ENCODE results near the gene FAP. TPM values are rescaled to one million over a fixed set of nuclear protein-coding genes. Genes with fewer than 3 reads are reported as not detected.

Gene FAP
- total and polyA plus RNA-seq, 2 donors (not counting 1 experiment from before 2014, with no cell fraction given) = not detected

- Histone ChIP-seq H2AFZ (ENCODE audit: insufficient read depth, low read depth, low read length, poor library complexity, severe bottlenecking) (no peak overlapping the region), H3K4me1 (ENCODE audit: control insufficient read depth in 2 of 2, insufficient read depth in 2 of 2, low read length in 2 of 2) (peaks cover 4 to 8% of the 10 kb centered on the region in 2 donors), H3K36me3 (replicated peaks in 1 of 2; ENCODE audit: control extremely low read depth in 1 of 2, control insufficient read depth in 1 of 2, extremely low read depth in 1 of 2, insufficient read depth in 2 of 2, low read length in 1 of 2) (no peaks in the 10 kb centered on the region), H3K27ac (ENCODE audit: low read length in 2 of 2) (no peak overlapping the region), H3K9me3 (ENCODE audit: control extremely low read depth in 1 of 3, control insufficient read depth in 2 of 3, insufficient read depth in 1 of 3, low read length in 2 of 3) (peaks cover 0 to 2% (median 1%) of the 10 kb centered on the region in 3 donors), H3K27me3 (replicated peaks in 1 of 4; ENCODE audit: control extremely low read depth in 1 of 4, control insufficient read depth in 3 of 4, insufficient read depth in 4 of 4, low read length in 3 of 4) (no peaks in the 10 kb centered on the region), H3K79me2 (ENCODE audit: control insufficient read depth, insufficient read depth, low read length) (no peaks in the 10 kb centered on the region), H3K4me2 (replicated peaks; ENCODE audit: low read depth, low read length, poor library complexity, severe bottlenecking) (no peak overlapping the region), H4K20me1 (ENCODE audit: control insufficient read depth, insufficient read depth, low read length, poor library complexity, severe bottlenecking) (no peaks in the 10 kb centered on the region), H3K9ac (ENCODE audit: low read length) (no peak overlapping the region), H3K4me3 (ENCODE audit: control extremely low read depth in 1 of 5, extremely low read depth in 1 of 5, insufficient read depth in 1 of 5, low read depth in 2 of 5, low read length in 4 of 5) (no peak overlapping the region)
- CTCF ChIA-PET = interaction anchor here (1.8 kb wide), 1 partner anchor 35 kb away, joined by 7 read pairs; no protein-coding TSS in a partner anchor
- POLR2A ChIA-PET = no interaction called here
- Mint-ChIP-seq H3K27me3 (no peaks in the 10 kb centered on the region), H3K4me3 (no peak overlapping the region), H3K4me1 (peaks cover 7% of the 10 kb centered on the region), H3K9me3 (ENCODE audit: insufficient read depth) (no peaks in the 10 kb centered on the region), H3K27ac (no peak overlapping the region)
- DNase-seq (no peak), ATAC-seq (ENCODE audit: low read depth) (no peak)
- TF ChIP-seq CTCF (IDR thresholded peaks at IDR 0.05) (no peak), EZH2 (IDR thresholded peaks at IDR 0.05; ENCODE audit: borderline replicate concordance, insufficient read depth, low read depth, low read length, poor library complexity, severe bottlenecking) (no peak)
- intact Hi-C loops (cut with micrococcal nuclease) = no loop called here
- WGBS (ENCODE audit: insufficient coverage) = 80% methylated on average over 1 of the region's 2 CpGs
Observed at GRCh38 chr2:162256591-162256991, 13.3 kb upstream of the FAP start.

GRCh38 chr2:162254236-162254871 is 11.1 kb upstream of the FAP start:
- no CpG with 5 or more reads among the region's 2 CpGs for WGBS (ENCODE audit: insufficient coverage)

More at GRCh38 chr2:162254236-162254871, 11.1 kb upstream of the FAP start:
- Mint-ChIP-seq H3K4me3 (no peak overlapping the region), H3K27ac (no peak overlapping the region), H3K27me3 (no peaks in the 10 kb centered on the region), H3K4me1 (no peaks in the 10 kb centered on the region), H3K9me3 (ENCODE audit: insufficient read depth) (no peaks in the 10 kb centered on the region)
- Histone ChIP-seq H2AFZ (ENCODE audit: insufficient read depth, low read depth, low read length, poor library complexity, severe bottlenecking) (no peak overlapping the region), H3K27ac (ENCODE audit: low read length in 2 of 2) (no peak overlapping the region), H3K4me3 (ENCODE audit: control extremely low read depth in 1 of 5, extremely low read depth in 1 of 5, insufficient read depth in 1 of 5, low read depth in 2 of 5, low read length in 4 of 5) (no peak overlapping the region), H3K9ac (ENCODE audit: low read length) (no peak overlapping the region), H3K27me3 (replicated peaks in 1 of 4; ENCODE audit: control extremely low read depth in 1 of 4, control insufficient read depth in 3 of 4, insufficient read depth in 4 of 4, low read length in 3 of 4) (no peaks in the 10 kb centered on the region), H3K36me3 (replicated peaks in 1 of 2; ENCODE audit: control extremely low read depth in 1 of 2, control insufficient read depth in 1 of 2, extremely low read depth in 1 of 2, insufficient read depth in 2 of 2, low read length in 1 of 2) (no peaks in the 10 kb centered on the region), H4K20me1 (ENCODE audit: control insufficient read depth, insufficient read depth, low read length, poor library complexity, severe bottlenecking) (no peaks in the 10 kb centered on the region), H3K4me2 (replicated peaks; ENCODE audit: low read depth, low read length, poor library complexity, severe bottlenecking) (no peak overlapping the region), H3K4me1 (ENCODE audit: control insufficient read depth in 2 of 2, insufficient read depth in 2 of 2, low read length in 2 of 2) (no peaks in the 10 kb centered on the region), H3K79me2 (ENCODE audit: control insufficient read depth, insufficient read depth, low read length) (no peaks in the 10 kb centered on the region), H3K9me3 (ENCODE audit: control extremely low read depth in 1 of 3, control insufficient read depth in 2 of 3, insufficient read depth in 1 of 3, low read length in 2 of 3) (peaks cover 0 to 5% (median 1%) of the 10 kb centered on the region in 3 donors)
- no peak for ATAC-seq (ENCODE audit: low read depth)
- CTCF ChIA-PET = no interaction called here
- TF ChIP-seq CTCF (IDR thresholded peaks at IDR 0.05) = no peak
- TF ChIP-seq EZH2 (IDR thresholded peaks at IDR 0.05; ENCODE audit: borderline replicate concordance, insufficient read depth, low read depth, low read length, poor library complexity, severe bottlenecking) = no peak
- POLR2A ChIA-PET = no interaction called here
- intact Hi-C loops (cut with micrococcal nuclease) = no loop called here
- no peak for DNase-seq
